OCI-LY3 (cell line): ENCODE results near the gene DLX3.

Experiments used
- CTCF ChIP-seq: fragments of 200-600, 300-600 bp; sonication (generic); IDR thresholded peaks from 2 replicates; pipeline ENCODE4 v1.5.1; 2014; ENCODE audit warnings: antibody characterized with exemption, low read length, low read depth
- EZH2phosphoT487 ChIP-seq: fragments of 200-600 bp; shearing (Covaris generic); IDR thresholded peaks from 2 replicates; pipeline ENCODE4 v1.6.1; 2018; ENCODE audit warnings: antibody characterized with exemption, mixed run types, low read depth

GRCh38 chr17:49985310-49985990 is 9.6 kb downstream of the DLX3 start:
- no peak for TF ChIP-seq EZH2phosphoT487
- no peak for TF ChIP-seq CTCF
